HG03378 (cell line): ENCODE measurements around the gene GFOD2.
A peak's percentile ranks its signal among the peaks of the same experiment; 100 is the strongest.

Source experiments
- ATAC-seq: cut with Tn5 transposase; IDR thresholded peaks from one replicate; pipeline ENCODE4 v1.9.1; 2021; ENCODE audit warnings: mild to moderate bottlenecking, moderate library complexity; ENCODE audit not compliant: unreplicated experiment

GFOD2 gene

DNA sequence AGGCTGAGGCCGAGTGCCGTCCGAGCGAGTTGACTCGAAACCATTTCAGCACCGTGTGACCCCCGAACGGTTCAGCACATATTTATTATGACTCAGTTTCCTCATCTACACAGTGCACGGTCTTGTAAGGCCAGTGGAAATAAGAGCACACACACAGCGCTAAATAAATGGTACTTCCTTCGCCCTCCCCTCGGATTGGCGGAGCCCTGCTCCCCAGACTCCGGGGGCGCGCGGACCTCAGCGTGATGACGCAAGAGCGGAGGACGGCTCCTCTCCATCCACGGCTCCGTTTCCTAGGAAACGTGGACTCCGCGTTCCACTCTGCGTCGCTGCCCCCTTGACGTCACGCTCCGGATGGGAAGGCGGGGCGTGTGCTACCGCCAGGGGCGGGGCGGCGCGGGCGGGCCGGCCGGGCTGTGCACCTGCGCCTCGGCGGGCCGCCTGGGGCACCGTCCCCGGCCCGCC lies 58.5 kb downstream of the GFOD2 start, which contains the start of gene PARD6A:
TSS of gene PARD6A (plus strand) at position 397 of the 465 bp plus-strand sequence. CDS start 79 bp downstream, outside the sequence.
- ATAC-seq = peak; percentile 61

DNA sequence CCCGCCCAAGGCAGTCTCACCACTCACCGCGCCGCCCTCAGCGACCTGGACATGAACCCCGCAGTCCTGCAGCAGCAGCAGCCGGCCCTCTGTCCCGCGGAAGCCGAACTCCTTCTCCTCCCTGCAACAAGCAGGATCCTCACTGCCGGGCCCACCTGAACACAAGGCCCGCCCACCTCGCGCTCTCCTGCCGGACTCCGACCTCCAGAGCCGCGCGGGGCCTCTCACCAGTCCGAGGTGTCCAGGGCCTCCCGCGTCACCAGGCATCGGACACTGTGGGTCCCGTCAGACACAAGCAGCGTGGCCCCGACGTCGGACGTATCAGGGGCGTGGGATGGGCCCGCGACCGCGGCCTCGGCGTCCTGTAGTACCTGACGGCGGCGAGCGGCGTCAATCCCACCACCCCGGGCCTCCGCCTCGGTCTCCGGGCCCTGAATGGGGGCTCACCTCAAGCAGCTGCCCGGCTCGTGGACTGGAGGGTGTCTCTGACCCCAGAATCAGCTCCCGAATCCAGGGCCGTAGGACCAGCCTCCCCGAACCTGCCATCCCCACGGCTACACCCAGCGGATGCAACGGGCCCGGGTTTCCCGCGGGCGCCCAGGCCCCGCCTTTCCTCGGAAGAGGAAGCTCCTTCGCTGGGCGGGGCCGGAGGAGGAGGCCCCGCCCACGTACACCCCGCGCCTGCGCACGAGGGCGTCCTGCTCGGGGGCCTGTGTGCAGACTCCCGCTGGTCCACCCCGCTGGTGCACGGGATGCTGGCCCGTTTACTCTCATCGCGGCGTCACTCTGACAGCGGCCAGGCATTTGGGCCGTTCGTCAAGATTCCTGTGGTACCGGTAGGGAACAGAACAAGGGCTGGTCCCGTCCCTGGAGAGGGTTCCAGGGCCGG lies 59.2 kb downstream of the GFOD2 start, which contains the start of gene ACD:
TSS of gene ACD (minus strand) at position 586 of the 889 bp plus-strand sequence. CDS start at position 546, 40 bp downstream.
- peak; percentile 44 for ATAC-seq

DNA sequence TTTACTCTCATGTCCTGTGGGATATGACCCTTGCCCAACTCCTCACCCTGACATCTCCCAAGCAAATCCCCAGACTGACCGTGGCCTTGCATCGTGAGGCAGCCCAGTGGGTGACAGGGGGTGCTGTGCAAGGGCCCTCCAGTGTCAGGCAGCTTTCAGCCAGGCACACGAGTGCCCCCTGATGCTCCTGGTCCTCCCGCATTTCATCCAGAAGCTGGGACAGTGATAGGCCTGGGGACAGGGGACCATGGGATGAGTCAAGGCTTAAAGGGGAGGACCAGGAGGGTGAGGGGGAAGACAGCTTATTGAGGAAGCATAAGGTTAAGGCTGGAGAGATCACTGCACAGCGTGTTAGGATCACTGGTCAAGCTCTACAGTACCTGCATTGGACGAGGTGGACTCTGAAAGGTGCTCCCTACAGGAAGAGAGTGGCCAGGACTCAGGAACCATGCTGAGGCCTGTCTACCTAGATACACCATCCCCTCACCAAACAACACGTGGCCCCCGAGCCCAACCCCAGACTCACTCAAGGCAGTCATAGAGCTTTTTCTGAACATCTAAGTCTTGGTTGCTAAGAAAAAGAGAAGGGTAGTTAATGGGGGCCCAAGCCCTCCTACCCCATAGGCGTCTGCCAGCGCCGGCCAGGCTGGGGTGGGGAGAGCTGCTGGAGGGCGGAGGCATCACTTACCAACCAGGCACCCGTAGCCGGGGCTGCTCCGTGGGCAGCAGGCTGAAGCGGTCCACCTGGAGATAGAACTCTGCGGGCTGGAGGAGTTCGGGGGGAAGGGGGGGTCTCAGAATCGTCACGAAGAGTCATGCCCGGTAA lies 60.1 kb downstream of the GFOD2 start:
- no peak for ATAC-seq

DNA sequence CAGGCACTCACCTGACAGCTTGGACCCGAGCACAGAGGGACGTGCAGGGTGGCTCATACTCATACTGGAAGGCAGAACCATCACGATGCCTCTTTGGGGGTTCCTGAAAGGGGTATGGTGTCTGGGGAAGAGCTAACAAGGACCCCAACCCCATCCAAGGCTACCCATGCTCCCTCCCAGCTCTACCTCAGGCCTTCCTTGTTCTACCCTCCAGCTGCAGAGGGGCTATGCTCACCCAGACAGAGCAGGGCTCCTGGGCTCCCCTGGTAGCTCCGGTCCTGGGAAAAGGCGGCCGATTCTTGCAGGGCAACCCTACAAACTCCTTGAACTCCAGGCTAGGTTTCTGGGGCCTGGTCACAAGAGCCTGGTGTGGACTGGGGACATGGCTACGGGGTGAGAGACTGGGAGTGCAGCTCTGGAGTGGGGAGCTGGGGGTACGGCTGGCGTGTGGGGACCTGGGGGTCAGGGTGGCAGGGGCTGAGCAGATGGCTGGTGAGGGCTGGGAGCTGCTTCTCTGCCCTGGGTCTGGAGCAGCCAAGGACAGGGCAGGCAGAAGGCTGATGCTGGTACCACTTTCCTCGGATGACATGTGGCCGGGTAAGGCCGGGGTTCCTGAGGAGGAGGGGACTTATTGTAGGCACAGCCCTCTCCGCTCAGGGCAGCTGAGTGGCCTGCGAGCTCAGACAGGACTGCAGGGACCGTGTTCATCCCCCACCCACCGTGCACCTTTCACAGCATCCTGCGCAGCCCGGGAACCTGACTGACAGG lies 61.2 kb downstream of the GFOD2 start:
- ATAC-seq = no peak

DNA sequence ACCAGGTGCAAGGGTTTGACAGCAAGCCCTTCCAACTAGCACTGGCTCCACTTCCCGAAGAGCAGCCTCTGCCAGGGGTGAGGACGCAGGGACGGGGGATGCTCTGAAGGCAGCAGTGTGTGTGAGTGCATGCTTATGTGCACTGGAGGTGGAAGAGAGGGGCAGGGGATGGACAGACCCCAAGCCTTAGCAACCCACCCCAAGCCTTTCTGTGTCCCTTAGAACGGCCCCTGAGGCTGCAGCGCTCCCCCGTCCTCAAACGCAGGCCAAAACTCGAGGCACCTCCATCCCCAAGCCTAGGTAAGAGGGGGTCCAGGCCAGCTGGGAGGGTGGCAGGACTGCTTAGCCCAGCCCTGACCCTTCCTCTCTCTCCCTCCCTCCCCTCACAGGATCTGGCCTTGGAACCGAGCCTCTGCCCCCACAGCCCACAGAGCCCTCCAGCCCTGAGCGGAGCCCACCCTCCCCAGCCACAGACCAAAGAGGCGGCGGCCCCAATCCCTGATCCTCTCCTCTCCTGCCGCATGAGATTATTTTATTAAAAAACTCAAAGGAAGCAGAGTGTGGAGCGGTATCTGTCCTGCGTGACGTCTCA lies 62.0 kb downstream of the GFOD2 start:
- no peak for ATAC-seq

DNA sequence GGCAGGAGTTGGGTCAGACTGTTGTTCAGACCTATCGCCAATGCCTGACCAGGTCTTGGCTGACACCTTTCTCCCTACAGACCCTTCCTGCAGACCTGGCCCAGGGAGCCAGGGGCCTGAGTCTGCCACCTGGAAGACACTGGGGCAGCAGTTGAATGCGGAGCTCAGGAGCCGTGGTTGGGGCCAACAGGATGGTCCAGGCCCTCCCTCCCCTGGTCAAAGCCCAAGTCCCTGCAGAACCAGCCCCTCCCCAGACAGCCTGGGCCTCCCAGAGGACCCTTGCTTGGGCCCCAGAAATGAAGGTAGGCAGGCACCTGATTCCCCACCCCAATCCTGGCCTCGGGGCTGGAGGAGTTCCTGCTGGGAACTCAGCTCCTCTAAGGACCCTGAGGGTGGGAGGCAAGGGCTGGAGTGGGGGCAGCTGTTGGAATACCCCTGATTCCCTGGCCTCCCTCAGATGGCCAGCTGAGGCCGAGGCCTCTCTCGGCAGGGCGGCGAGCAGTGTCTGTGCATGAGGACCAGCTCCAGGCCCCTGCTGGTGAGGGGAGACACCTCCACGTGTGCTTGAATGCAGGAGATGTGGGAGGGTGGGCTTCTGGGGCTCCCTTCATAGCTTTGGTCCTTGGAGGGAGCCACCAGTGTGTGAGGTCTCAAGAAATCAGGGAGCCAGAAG lies 62.6 kb downstream of the GFOD2 start:
- ATAC-seq = no peak

DNA sequence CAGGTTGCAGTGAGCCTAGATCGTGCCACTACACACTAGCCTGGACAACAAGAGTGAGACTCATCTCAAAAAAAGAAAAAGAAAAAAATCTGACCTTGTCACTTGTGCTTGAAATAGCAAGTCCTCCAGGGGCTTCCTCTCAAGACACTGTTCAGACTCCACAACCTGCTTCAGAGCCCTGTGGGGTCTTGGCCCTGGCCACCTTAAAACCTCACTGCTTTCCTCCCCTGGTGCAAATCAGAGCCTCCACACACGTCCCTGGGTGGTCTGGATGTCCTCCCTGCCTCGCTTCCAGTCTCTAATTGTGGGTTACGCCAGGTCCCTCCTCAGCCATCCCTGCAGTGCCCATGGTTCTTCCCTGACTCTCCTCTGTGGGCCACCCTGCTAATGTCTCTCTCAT lies 63.8 kb downstream of the GFOD2 start:
- no peak for ATAC-seq

DNA sequence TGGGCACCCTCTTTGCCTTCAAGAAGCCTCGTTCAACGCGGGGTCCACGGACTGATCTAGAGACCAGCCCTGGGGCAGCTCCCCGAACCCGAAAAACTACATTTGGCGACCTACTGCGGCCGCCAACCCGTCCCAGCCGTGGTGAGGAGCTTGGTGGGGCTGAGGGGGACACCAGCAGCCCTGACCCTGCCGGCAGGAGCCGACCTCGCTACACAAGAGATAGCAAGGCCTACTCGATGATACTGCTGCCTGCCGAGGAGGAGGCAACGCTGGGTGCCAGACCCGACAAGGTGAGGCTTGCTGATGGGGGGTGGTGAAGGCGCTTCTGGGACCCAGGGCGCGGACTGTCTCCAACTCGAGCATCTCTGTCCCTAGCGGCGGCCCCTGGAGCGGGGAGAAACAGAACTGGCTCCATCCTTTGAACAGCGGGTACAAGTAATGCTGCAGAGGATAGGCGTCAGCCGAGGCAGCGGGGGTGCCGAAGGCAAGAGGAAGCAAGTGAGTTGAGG lies 64.7 kb downstream of the GFOD2 start:
- no peak for ATAC-seq

DNA sequence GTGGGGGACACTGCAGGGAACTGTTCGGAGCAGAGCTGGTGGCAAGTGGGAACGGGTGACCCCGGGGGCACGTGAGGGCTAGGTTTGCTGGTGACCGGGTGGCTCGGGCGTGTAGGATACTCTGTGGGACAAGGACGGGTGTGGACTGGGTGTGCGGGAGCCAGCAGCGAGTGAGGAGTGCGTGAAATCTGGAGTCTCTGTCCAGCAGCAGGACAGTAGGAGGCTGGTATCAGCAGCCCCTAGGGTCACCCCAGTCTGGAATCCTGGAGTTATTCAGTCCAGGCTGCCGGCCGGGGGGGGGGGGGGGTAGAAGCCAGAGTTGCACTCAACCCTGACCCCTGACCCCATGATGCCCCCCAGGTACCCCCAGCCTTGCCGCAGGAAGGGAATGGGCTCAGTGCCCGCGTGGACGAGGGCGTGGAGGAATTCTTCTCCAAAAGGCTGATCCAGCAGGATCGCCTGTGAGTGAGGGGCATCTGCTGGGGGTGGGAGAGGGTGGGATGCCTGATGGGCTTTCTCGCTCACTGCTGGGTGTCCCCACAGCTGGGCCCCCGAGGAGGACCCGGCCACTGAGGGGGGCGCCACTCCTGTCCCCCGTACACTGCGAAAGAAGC lies 65.2 kb downstream of the GFOD2 start:
- no peak for ATAC-seq

DNA sequence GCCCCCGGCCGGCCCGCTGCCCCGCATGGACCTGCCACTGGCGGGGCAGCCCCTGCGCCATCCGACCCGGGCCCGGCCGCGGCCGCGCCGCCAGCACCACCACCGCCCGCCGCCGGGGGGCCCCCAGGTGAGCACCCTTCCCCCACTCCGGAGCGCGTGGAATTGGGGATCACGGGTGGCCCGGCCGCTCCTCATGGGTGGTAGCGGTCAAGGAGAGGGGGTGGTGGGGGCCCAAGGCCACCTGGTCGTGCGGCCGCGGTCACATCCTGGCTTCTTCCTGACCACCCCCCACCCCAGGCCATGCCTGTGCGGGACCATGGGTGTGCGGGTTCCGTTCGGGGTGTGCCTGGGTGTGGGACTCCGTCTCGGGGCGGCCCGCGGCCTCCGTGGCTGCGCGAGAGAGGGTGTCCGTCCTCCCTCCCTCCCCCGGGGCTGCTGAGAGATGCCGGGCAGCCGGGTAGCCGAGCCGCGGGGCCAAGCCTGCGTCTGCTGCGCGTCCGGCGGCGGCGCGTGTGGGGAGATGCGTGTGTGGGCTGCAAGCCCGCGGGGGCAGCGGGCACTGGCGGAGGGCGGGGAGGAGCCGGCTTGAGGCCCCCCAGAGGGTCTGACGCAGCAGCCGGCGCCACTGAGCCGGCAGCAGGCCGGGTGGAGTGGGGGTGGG lies 65.9 kb downstream of the GFOD2 start:
- no peak for ATAC-seq

DNA sequence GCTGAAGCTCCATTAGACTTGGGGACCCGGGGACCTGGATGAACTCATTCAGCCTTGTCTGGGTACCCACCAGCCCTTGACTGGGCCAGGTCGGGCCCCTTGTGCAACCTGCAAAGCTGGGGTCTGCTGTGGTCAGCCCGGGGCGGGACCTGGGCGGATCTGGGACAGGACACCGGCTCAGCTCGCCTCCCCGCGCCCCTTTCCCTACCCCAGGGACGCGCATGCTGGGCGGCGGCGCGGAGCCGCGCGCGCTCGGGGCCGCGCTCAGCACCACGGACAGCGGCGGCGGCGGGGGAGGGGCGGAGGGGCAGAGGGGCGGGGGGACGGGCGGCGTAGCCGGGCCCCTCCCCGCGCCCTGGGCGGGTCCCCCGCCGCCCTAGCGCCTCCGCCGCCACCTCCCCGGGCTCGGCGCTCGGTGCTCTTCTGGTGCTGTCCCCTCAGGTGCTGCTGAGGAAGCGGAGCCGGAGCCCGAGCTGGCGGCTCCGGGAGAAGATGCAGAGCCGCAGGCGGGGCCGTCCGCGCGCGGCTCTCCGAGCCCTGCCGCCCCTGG lies 66.5 kb downstream of the GFOD2 start:
- no peak for ATAC-seq

DNA sequence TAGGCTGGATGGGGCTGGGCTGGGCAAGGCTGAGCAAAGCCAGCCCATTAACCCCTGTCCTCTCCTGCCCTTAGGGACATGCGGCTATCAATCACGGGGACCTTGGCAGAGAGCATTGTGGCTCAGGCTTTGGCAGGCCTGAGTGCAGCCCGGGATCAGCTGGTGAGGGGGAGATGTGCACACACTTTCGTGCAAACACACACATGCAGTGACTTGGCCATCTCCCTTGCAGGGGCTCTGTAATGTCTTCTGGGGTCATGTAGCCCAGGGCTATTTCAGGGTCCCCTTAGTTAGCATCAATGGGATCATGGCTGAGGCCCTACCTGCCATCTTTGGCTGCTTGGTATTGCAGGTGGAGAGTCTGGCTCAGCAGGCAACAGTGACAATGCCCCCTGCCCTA lies 67.3 kb downstream of the GFOD2 start:
- ATAC-seq = no peak

DNA sequence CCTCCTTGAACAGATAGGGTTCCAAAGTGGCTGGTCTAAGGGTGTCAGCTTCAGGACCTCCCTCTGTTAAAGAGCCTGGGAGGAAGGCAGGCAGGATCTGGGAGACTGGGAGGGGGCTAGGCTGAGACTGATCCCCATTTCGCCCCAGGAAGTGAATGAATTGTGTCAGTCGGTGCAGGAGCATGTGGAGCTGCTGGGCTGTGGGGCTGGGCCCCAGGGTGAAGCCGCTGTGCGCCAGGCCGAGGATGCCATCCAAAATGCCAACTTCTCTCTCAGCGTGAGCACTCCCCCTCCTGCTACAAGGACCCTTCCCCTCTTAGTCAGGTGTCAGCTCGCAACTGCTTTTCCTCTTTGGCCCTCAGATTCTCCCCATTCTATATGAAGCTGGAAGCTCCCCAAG lies 68.1 kb downstream of the GFOD2 start:
- ATAC-seq = no peak

DNA sequence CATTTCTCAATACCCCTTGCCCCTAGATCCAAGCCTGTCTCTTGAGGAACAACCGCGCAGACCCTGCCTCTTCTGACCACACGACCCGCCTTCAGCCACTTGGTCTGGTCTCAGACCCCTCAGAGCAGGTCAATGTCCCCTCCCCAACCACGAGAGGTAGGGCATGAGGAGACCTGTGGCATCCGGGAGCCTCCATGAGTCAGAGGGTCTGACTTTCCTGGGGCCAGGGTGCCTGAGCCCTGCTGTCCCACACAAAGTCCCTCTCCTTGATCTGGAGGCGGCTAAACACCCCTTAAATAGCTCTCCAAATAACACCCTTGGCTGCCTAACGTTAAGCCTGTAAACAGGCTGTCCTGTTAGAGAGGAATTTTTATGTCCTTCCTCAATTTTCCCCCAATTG lies 69.1 kb downstream of the GFOD2 start:
- ATAC-seq = no peak

DNA sequence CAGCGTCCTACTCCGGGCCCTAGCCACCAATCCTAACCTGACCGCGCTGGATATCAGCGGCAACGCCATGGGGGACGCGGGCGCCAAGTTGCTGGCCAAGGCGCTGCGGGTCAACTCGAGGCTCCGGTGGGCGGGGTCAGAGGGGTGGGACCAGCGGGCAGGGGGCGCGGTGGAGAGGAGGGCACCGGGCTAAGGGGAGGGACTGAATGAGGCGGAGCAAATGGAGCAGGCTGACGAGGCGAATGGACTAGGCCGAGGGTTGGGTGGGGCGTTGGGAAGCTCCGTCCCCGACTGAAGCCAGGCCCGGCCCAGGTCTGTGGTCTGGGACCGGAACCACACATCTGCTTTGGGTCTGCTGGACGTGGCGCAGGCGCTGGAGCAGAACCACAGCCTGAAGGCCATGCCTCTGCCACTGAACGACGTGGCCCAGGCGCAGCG lies 69.6 kb downstream of the GFOD2 start:
- ATAC-seq = no peak

DNA sequence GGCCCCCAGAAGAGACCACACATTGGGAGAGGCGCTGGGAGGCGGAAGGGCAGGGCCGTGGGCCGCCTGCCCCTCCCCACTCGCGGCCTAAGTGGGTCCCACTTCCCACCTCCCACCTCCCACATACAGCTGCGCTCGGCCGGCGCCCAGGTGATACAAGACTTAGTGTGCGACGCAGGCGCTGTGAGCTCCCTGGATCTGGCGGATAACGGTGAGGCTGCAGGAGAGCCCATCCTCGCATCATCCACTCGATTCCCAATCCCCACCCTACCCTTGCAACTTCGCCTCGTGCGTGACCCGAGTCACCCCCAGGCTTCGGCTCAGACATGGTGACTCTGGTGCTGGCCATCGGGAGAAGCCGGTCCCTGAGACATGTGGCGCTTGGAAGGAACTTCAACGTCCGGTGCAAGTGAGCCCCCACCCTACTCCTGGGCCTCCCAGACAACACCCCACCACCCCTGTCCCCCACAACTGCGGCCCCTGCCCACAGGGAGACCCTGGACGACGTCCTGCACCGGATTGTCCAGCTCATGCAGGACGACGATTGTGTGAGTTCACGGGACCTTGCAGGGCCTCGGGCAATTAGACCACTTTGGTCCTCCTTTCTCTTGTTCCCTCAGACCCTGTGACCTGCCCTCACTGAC lies 70.2 kb downstream of the GFOD2 start:
- ATAC-seq = no peak

DNA sequence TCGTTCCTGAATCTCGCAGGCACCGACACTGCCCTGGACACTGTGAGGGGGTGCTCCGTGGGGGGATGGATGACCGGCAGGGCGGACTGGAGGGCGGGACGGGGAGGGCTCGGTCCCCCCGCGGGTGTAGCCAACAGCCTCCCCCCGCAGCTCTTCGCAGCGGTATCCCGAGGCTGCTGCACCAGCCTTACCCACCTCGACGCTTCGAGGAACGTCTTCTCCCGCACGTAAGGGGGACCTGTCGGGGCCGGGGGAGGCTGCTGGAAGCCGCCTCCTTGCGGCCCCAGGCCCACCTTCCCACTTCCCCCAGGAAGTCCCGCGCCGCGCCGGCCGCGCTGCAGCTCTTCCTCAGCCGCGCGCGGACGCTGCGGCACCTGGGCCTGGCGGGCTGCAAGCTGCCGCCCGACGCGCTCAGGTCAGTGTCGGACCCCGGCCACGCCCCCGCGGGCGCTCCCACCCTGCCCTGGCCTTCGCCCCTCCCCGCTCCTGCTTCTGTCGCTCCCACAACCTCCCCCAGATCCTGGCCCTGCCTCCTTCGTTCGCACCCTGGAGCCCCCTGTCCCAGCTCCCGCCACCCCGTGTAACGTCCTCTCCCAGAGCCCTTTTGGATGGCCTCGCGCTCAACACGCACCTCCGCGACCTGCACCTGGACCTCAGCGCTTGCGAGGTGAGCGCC lies 70.9 kb downstream of the GFOD2 start:
- ATAC-seq = no peak
